Measurements from ENCODE around the gene MAMLD1.

The MAMLD1 gene

GRCh38 chrX:150464001-150464400 is 100.9 kb downstream of the MAMLD1 start:
- no peak for TF ChIP-seq CTCF (conservative IDR thresholded peaks at IDR 0.05; ENCODE audit: low read depth, low read length)
- no peak overlapping the region for H3K4me3 ChIP-seq (ENCODE audit: low read length)
- no peak for DNase-seq (ENCODE audit: low read depth)

- TF ChIP-seq CTCF (conservative IDR thresholded peaks at IDR 0.05; ENCODE audit: low read depth, low read length): no peak
- DNase-seq (ENCODE audit: low read depth): no peak
- H3K4me3 ChIP-seq (ENCODE audit: low read length): no peak overlapping the region
Measured at GRCh38 chrX:150465326-150465725, 102.2 kb downstream of the MAMLD1 start.

- no peak overlapping the region for H3K4me3 ChIP-seq (ENCODE audit: low read length)
- no peak for TF ChIP-seq CTCF (conservative IDR thresholded peaks at IDR 0.05; ENCODE audit: low read depth, low read length)
- no peak for DNase-seq (ENCODE audit: low read depth)
Measured at GRCh38 chrX:150465881-150466775, 103.0 kb downstream of the MAMLD1 start.

- no peak for DNase-seq (ENCODE audit: low read depth)
- H3K4me3 ChIP-seq (ENCODE audit: low read length): no peak overlapping the region
- TF ChIP-seq CTCF (conservative IDR thresholded peaks at IDR 0.05; ENCODE audit: low read depth, low read length): no peak
Measured at GRCh38 chrX:150472306-150472705, 109.2 kb downstream of the MAMLD1 start.

GRCh38 chrX:150473371-150473770 is 110.3 kb downstream of the MAMLD1 start:
- H3K4me3 ChIP-seq (ENCODE audit: low read length): no peak overlapping the region
- DNase-seq (ENCODE audit: low read depth): no peak
- TF ChIP-seq CTCF (conservative IDR thresholded peaks at IDR 0.05; ENCODE audit: low read depth, low read length): no peak

GRCh38 chrX:150475461-150475860 is 112.3 kb downstream of the MAMLD1 start:
- DNase-seq (ENCODE audit: low read depth): no peak
- no peak for TF ChIP-seq CTCF (conservative IDR thresholded peaks at IDR 0.05; ENCODE audit: low read depth, low read length)
- no peak overlapping the region for H3K4me3 ChIP-seq (ENCODE audit: low read length)

- TF ChIP-seq CTCF (conservative IDR thresholded peaks at IDR 0.05; ENCODE audit: low read depth, low read length): no peak
- no peak overlapping the region for H3K4me3 ChIP-seq (ENCODE audit: low read length)
- DNase-seq (ENCODE audit: low read depth): no peak
Measured at GRCh38 chrX:150476164-150476699, 113.1 kb downstream of the MAMLD1 start.
